GM18909 (cell line): Measurements from ENCODE around the gene ERF.

Experiments
- ATAC-seq: cut with Tn5 transposase; IDR thresholded peaks from one replicate; pipeline ENCODE4 v1.9.1; 2021; ENCODE audit warnings: mild to moderate bottlenecking; ENCODE audit not compliant: unreplicated experiment, poor library complexity

ERF gene

GRCh38 chr19:42254850-42255765 lies at the start of gene ERF:
Gene ERF, minus strand, starts transcription at chr19:42255128. Its CDS starts 129 bp downstream, at chr19:42254999.
- peak; percentile 70 for ATAC-seq

- no peak for ATAC-seq
Measured at GRCh38 chr19:42303876-42304275, 48.9 kb upstream of the ERF start.

GRCh38 chr19:42303101-42303464 lies 48.2 kb upstream of the ERF start:
- ATAC-seq: no peak

- peak; percentile 12 for ATAC-seq
Measured at GRCh38 chr19:42301646-42302203, 46.8 kb upstream of the ERF start, which contains the start of gene PRR19. Gene PRR19, plus strand, starts transcription at chr19:42302132. Its CDS starts 7,453 bp downstream, at chr19:42309585.

- no peak for ATAC-seq
Measured at GRCh38 chr19:42297039-42297438, 42.1 kb upstream of the ERF start.

GRCh38 chr19:42295831-42296525 lies 41.0 kb upstream of the ERF start:
- peak; percentile 65 for ATAC-seq

- ATAC-seq: no peak
Measured at GRCh38 chr19:42295342-42295741, 40.4 kb upstream of the ERF start.

- no peak for ATAC-seq
Measured at GRCh38 chr19:42294471-42295137, 39.7 kb upstream of the ERF start.

GRCh38 chr19:42293948-42294347 lies 39.0 kb upstream of the ERF start:
- ATAC-seq: no peak

- ATAC-seq: no peak
Measured at GRCh38 chr19:42293540-42293939, 38.6 kb upstream of the ERF start.

- ATAC-seq: no peak
Measured at GRCh38 chr19:42292963-42293362, 38.0 kb upstream of the ERF start.

- no peak for ATAC-seq
Measured at GRCh38 chr19:42292042-42292960, 37.4 kb upstream of the ERF start.

- ATAC-seq: no peak
Measured at GRCh38 chr19:42291435-42291810, 36.5 kb upstream of the ERF start.

GRCh38 chr19:42290523-42291434 lies 35.9 kb upstream of the ERF start:
- no peak for ATAC-seq

GRCh38 chr19:42290136-42290522 lies 35.2 kb upstream of the ERF start:
- ATAC-seq: no peak

- ATAC-seq: no peak
Measured at GRCh38 chr19:42289556-42290041, 34.7 kb upstream of the ERF start.

- ATAC-seq: no peak
Measured at GRCh38 chr19:42288881-42289555, 34.1 kb upstream of the ERF start.

- no peak for ATAC-seq
Measured at GRCh38 chr19:42288387-42288786, 33.5 kb upstream of the ERF start.
